Stimulated activated CD8-positive, alpha-beta memory T cell treated with anti-CD3 and anti-CD28 coated beads, Interleukin-4, amount 100 ng/mL, for 48 hours (primary cell): Measurements from ENCODE around the gene PGM2.

Source experiments
- DNase-seq: peaks from one replicate; pipeline ENCODE4 v3.0.0-alpha.2; 2020

Gene PGM2

GRCh38 chr4:37904824-37905223 lies 78.3 kb downstream of the PGM2 start:
- no peak for DNase-seq

- DNase-seq = no peak
Measured at GRCh38 chr4:37905533-37906169, 79.2 kb downstream of the PGM2 start.

- DNase-seq = no peak
Measured at GRCh38 chr4:37908488-37909331, 82.2 kb downstream of the PGM2 start.

- no peak for DNase-seq
Measured at GRCh38 chr4:37909332-37910090, 83.0 kb downstream of the PGM2 start.

DNA sequence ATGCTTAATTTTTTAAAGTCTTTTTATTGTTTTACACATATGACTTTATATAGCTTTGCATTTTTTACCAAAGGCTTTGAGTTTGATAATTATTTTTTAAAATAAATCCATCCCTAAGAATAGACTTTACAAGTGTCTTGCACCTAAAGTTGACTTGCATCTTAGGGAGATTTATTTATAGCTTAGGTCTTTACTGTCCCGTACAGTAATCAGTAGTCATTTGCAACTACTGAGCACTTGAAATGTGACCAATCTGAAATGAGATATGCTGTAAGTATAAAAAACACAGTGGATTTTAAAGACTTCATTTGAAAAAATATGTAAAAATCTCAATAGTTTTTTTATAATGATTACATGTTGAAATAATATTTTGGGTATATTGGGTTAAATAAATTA lies 83.6 kb downstream of the PGM2 start:
- no peak for DNase-seq
